OCI-LY1 (cell line): Measurements from ENCODE around the gene LRP8.

ENCODE experiments used
- CTCF ChIP-seq: fragments of 200-600 bp; sonication (generic), shearing (Covaris generic); IDR thresholded peaks from 2 replicates; pipeline ENCODE4 v1.5.1; 2017; ENCODE audit warnings: mild to moderate bottlenecking, antibody characterized with exemption, low read length, moderate library complexity, mixed read lengths
- EZH2 ChIP-seq: fragments of 200-600 bp; sonication (generic), shearing (Covaris generic); IDR thresholded peaks from 2 replicates; pipeline ENCODE4 v1.8.0; 2017; ENCODE audit warnings: borderline replicate concordance, mixed run types, mild to moderate bottlenecking, antibody characterized with exemption, low read length, moderate library complexity, mixed read lengths

DNA sequence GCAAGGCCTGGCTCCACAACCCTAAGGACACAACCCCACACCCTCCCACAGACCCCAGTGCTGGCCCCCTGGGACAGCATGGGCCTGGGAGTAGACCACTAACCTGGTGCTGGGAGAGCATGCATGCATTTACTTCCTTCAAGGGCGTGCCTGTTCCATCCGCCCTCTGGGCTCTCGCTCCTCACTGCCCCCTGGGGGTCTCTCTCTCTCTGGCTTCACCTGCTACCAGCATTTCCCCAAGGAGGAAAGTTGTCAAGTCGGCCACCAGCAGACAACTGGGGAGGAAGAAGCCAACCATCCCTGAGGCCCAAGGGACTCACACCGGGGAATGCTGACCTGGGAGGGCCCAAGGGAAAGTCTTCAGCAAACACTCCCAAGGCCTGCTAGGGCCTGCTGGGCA lies 6.5 kb downstream of the LRP8 start:
- TF ChIP-seq CTCF (peak; percentile 48), EZH2 (no peak)
